Endothelial cell (in vitro differentiated cells): ENCODE results near the gene MAP3K5. TPM values are rescaled to one million over a fixed set of nuclear protein-coding genes. Genes with fewer than 3 reads are reported as not detected.
"Not testable (repeated sequence)": the region's sequence is repeated elsewhere in the genome, so short reads cannot be mapped to it uniquely, and the experiment has no call there.

Experiments used
- DNase-seq: peaks from one replicate; pipeline ENCODE4 v3.0.0; 2021; ENCODE audit warnings: low spot score
- H3K27ac Mint-ChIP-seq: one replicate; pipeline ENCODE4 v1.8.0; 2021; ENCODE audit warnings: mixed read lengths, inconsistent platforms; ENCODE audit not compliant: unreplicated experiment
- H3K27me3 Mint-ChIP-seq: one replicate; pipeline ENCODE4 v1.8.0; 2021; ENCODE audit warnings: mild to moderate bottlenecking, moderate library complexity, mixed read lengths, inconsistent platforms; ENCODE audit not compliant: unreplicated experiment
- H3K36me3 Mint-ChIP-seq: one replicate; pipeline ENCODE4 v1.8.0; 2021; ENCODE audit warnings: mild to moderate bottlenecking, low read depth, mixed read lengths, inconsistent platforms; ENCODE audit not compliant: unreplicated experiment
- H3K4me1 Mint-ChIP-seq: one replicate; pipeline ENCODE4 v1.8.0; 2021; ENCODE audit warnings: mild to moderate bottlenecking, mixed read lengths, inconsistent platforms; ENCODE audit not compliant: unreplicated experiment
- H3K4me3 Mint-ChIP-seq: one replicate; pipeline ENCODE4 v1.8.0; 2021; ENCODE audit warnings: mild to moderate bottlenecking, mixed read lengths, inconsistent platforms; ENCODE audit not compliant: unreplicated experiment
- H3K9me3 Mint-ChIP-seq: one replicate; pipeline ENCODE4 v1.8.0; 2021; ENCODE audit warnings: mixed read lengths, inconsistent platforms; ENCODE audit not compliant: unreplicated experiment
- total RNA-seq: library from RNA; stranded (reverse); fragmentation: NEBNext Ultra II Directional; extraction: Animal tissue kit (Norgen Biotek cat#: 25700); gene quantifications from one replicate; pipeline ENCODE4 v1.2.1, GENCODE V29; 2021; ENCODE audit not compliant: unreplicated experiment
- TF ChIP-seq, protein P1 (sequence below): fragments of 200-600 bp; sonication (generic); IDR thresholded peaks from one replicate; pipeline ENCODE4 v1.5.0; 2021; ENCODE audit warnings: antibody characterized with exemption; ENCODE audit not compliant: unreplicated experiment

Gene MAP3K5
- total RNA-seq, 1 donor from 2014 or later, result 0.33 TPM

DNA sequence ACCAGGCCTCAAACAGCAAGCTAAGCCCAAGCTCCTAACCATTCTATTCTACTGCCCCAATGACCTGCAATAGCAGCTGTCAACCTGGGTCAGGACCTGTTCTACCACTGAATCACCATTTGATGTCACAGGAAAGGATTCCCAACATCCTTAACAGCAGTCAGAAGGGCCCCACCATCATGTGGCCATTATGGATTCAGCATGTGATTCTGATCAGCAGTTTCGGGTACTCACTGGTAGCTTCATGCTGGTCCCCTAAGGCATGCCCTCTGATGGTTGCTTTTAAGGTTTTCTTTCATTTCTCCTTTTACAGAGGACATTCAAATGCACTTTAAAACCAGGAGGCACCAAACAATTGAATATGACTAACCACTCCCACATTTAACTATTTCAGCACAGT, 204.8 kb downstream of the MAP3K5 start:
- Mint-ChIP-seq H3K36me3 (no peaks in the 10 kb centered on the region), H3K27me3 (peaks cover 4% of the 10 kb centered on the region), H3K27ac (no peak overlapping the region), H3K4me3 (no peak overlapping the region), H3K9me3 (no peaks in the 10 kb centered on the region), H3K4me1 (no peaks in the 10 kb centered on the region)
- TF ChIP-seq, protein P1, sequence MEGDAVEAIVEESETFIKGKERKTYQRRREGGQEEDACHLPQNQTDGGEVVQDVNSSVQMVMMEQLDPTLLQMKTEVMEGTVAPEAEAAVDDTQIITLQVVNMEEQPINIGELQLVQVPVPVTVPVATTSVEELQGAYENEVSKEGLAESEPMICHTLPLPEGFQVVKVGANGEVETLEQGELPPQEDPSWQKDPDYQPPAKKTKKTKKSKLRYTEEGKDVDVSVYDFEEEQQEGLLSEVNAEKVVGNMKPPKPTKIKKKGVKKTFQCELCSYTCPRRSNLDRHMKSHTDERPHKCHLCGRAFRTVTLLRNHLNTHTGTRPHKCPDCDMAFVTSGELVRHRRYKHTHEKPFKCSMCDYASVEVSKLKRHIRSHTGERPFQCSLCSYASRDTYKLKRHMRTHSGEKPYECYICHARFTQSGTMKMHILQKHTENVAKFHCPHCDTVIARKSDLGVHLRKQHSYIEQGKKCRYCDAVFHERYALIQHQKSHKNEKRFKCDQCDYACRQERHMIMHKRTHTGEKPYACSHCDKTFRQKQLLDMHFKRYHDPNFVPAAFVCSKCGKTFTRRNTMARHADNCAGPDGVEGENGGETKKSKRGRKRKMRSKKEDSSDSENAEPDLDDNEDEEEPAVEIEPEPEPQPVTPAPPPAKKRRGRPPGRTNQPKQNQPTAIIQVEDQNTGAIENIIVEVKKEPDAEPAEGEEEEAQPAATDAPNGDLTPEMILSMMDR, result no peak
- no peak for DNase-seq

DNA sequence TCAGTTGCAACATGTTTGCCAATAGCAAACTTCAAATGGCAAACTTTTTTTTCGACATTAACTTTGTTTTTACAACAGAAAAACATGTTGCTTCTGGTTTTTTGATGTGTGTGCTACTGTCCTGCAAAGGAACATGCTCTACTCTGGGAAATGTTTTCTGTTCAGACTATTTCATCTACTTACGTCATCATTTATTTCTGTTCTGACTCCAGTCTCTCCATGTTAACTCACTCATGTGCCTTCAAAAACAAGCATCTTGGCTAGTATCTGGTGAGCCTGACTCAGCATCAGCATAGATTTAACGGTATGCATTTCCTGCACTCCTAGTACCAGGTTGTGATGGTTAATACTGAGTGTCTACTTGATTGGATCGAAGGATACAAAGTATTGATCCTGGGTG, 206.0 kb downstream of the MAP3K5 start:
- Mint-ChIP-seq H3K4me3 (no peak overlapping the region), H3K27ac (no peak overlapping the region), H3K27me3 (peaks cover 4% of the 10 kb centered on the region), H3K9me3 (no peaks in the 10 kb centered on the region), H3K4me1 (no peaks in the 10 kb centered on the region), H3K36me3 (no peaks in the 10 kb centered on the region)
- TF ChIP-seq, protein P1, result no peak
- DNase-seq, result no peak

DNA sequence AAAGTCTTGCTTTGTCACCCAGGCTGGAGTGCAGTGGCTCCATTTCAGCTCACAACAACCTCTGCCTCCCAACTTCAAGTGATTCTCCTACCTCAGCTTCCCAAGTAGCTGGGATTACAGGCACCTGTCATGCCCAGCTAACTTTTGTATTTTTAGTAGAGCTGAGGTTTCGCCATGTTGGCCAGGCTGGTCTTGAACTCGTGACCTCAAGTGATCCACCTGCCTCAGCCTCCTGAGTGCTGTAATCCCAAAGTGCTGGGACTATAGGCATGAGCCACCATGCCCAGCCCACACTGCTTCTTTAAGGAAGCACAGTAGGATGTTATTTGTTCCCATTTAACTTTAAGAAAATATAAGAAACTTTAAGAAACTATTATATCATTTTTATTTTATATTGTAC, 206.8 kb downstream of the MAP3K5 start:
- DNase-seq, H3K4me3 Mint-ChIP-seq, H3K9me3 Mint-ChIP-seq, H3K27ac Mint-ChIP-seq, H3K36me3 Mint-ChIP-seq, H3K27me3 Mint-ChIP-seq, H3K4me1 Mint-ChIP-seq: not testable (repeated sequence)

DNA sequence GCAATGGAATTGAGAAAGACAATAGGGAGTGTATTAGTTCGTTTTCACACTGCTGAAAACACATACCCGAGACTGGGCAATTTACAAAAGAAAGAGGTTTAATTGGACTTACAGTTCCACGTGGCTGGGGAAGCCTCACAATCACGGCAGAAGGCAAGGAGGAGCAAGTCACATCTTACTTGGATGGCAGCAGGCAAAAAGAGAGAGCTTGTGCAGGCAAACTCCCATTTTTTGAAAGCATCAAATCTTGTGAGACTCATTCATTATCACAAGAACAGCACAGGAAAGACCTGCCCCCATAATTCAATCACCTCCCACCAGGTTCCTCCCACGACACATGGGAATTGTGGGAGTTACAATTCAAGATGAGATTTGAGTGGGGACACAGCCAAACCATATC, 208.0 kb downstream of the MAP3K5 start:
- H3K4me3 Mint-ChIP-seq, H3K27ac Mint-ChIP-seq, H3K9me3 Mint-ChIP-seq, H3K27me3 Mint-ChIP-seq, DNase-seq, H3K36me3 Mint-ChIP-seq, H3K4me1 Mint-ChIP-seq: not testable (repeated sequence)

DNA sequence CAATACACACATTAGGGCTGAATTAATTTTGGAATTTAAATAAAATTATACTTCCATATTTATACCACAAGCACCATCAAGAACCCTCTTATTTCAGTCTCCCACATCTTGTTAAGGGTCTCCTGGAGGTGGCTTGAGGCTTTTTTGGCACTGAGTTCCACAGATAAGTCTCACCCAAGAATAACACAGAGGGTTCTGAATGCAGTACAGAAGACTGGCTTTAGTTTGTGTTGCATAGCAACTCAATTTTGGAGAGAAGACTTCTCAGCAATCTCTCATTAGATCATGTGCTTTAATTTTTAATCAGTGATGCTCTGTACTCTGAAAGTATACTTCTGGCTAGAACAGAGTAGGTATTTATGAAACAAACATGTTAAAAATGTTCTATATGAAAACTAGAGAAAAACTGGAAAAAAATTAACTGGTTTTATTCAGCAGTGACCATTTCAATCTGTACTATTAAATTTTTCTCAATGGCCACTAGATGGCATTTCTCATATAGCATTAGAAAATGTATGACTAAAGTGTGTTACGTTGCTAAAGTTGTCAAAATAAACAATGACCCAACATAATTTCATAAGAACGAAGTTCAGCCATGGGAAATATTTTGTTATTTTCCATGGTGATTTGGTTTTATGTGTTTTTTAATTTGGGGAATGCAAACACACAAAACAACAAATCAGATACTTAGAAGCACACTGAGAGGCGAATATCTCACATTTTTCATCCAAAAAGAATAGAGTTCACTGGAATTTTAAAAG, 209.4 kb downstream of the MAP3K5 start:
- H3K9me3 Mint-ChIP-seq, result no peaks in the 10 kb centered on the region
- no peak for DNase-seq

DNA sequence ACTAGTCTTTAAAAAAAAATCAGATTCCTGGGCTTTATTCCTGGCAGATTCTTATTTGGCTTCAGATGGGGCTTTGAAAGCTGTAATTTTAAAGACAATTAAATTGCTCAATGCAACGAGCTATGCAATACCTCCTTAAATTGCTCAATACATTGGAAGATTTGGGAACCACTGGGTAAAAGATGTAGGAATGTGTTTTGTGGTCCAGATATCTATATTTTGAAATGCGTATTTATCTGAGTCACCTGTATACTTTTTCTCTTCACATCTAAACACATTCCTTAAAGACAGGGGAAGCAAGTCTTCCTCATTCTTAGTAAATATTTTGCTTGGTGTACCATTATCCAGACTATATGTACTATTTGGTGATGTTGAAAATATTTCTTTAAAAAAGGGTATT, 212.5 kb downstream of the MAP3K5 start:
- no peaks in the 10 kb centered on the region for H3K4me1 Mint-ChIP-seq
- no peaks in the 10 kb centered on the region for H3K27me3 Mint-ChIP-seq
- no peaks in the 10 kb centered on the region for H3K36me3 Mint-ChIP-seq

More for the DNA sequence above, 209.4 kb downstream of the MAP3K5 start:
- TF ChIP-seq, protein P1, result peak; percentile 83
- Mint-ChIP-seq H3K4me3 (no peak overlapping the region), H3K36me3 (no peaks in the 10 kb centered on the region), H3K27ac (no peak overlapping the region), H3K4me1 (no peaks in the 10 kb centered on the region), H3K27me3 (peaks cover 2% of the 10 kb centered on the region)

More for the DNA sequence above, 212.5 kb downstream of the MAP3K5 start:
- no peak overlapping the region for H3K27ac Mint-ChIP-seq
- H3K9me3 Mint-ChIP-seq, result no peaks in the 10 kb centered on the region
- no peak for DNase-seq
- TF ChIP-seq, protein P1, result no peak
- no peak overlapping the region for H3K4me3 Mint-ChIP-seq
